Measurements from ENCODE around the gene LRRC74A.

DNA sequence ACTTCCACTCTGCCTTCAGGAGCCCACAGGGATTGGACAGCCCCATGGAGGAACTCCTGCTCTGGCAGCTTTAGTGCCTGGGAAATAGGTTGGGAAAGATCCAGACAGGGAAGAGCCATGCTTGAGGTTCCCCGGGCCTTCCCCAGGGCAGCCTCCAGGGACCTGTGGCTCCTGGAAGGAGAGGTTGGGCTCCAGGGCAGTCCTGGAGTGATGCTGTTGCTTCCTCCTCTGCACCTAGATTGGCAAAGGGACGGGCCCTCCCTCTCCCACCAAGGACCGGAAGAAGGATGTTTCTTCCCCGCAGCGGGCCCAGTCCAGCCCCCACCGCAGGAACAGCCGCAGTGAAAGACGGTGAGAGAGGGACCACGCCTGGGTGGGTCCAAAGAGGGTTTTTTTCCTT is 48.5 kb upstream of the LRRC74A start:
- TF ChIP-seq, protein P1, sequence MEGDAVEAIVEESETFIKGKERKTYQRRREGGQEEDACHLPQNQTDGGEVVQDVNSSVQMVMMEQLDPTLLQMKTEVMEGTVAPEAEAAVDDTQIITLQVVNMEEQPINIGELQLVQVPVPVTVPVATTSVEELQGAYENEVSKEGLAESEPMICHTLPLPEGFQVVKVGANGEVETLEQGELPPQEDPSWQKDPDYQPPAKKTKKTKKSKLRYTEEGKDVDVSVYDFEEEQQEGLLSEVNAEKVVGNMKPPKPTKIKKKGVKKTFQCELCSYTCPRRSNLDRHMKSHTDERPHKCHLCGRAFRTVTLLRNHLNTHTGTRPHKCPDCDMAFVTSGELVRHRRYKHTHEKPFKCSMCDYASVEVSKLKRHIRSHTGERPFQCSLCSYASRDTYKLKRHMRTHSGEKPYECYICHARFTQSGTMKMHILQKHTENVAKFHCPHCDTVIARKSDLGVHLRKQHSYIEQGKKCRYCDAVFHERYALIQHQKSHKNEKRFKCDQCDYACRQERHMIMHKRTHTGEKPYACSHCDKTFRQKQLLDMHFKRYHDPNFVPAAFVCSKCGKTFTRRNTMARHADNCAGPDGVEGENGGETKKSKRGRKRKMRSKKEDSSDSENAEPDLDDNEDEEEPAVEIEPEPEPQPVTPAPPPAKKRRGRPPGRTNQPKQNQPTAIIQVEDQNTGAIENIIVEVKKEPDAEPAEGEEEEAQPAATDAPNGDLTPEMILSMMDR (conservative IDR thresholded peaks at IDR 0.05; ENCODE audit: low read length): no peak
- TF ChIP-seq EZH2phosphoT487 (IDR thresholded peaks at IDR 0.05; ENCODE audit: borderline replicate concordance): no peak

Measured in Loucy (cell line).